ENCODE results near the gene AOPEP.

Gene AOPEP

DNA sequence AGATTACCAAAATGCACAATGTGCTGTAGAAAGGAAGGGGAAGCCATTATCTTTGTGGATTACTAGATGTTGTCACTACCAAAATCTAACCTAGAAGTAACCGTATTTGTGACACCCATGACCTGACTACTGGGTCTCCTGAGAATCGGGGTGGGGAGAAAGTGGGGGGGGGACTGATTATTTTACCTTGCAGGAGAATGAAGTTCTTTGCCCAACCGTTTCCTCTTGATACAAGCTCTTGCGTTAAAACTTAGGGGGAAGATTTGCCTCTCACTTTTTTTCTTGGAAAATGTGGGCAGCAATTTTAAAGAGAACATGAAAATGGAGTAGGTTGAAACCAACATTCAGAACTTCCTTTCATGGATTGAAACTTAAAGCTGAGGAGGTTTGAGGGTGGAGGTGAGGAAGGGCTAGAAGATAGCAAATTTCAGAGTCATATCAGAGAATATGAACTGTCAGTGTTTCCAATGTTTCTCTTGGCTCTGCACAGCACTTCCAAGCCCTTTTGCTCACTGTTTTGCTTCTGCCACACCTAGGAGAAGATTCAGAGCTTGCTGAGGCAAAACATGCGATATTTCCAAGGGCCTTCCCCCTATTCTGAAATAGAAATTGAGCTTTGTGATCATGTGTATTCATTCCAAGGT is 280.8 kb downstream of the AOPEP start:
- Histone ChIP-seq H3K27ac (ENCODE audit: extremely low read depth, low read depth, low read length) (no peak overlapping the region), H3K9me3 (ENCODE audit: control insufficient read depth, insufficient read depth, low read depth, low read length) (no peaks in the 10 kb centered on the region), H3K4me1 (ENCODE audit: control insufficient read depth, insufficient read depth, low read length) (no peaks in the 10 kb centered on the region; the same call in 1 of the 2 replicates), H3K4me3 (ENCODE audit: low read depth, low read length) (no peak overlapping the region), H3K36me3 (ENCODE audit: control insufficient read depth in 2 of 2, insufficient read depth in 1 of 2, low read length in 2 of 2) (peaks cover 0 to 4% of the 10 kb centered on the region in 2 experiments; a peak in 1 of 3 replicates)
- no peak for TF ChIP-seq ZNF292 (tag by site-specific recombination; IDR thresholded peaks at IDR 0.05; ENCODE audit: borderline replicate concordance, low read depth)
- TF ChIP-seq ZNF394 (tag by site-specific recombination; IDR thresholded peaks at IDR 0.05; ENCODE audit: borderline replicate concordance), result no peak
- TF ChIP-seq, protein P1, sequence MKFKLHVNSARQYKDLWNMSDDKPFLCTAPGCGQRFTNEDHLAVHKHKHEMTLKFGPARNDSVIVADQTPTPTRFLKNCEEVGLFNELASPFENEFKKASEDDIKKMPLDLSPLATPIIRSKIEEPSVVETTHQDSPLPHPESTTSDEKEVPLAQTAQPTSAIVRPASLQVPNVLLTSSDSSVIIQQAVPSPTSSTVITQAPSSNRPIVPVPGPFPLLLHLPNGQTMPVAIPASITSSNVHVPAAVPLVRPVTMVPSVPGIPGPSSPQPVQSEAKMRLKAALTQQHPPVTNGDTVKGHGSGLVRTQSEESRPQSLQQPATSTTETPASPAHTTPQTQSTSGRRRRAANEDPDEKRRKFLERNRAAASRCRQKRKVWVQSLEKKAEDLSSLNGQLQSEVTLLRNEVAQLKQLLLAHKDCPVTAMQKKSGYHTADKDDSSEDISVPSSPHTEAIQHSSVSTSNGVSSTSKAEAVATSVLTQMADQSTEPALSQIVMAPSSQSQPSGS (tag by site-specific recombination; IDR thresholded peaks at IDR 0.05; ENCODE audit: low read depth), result no peak
- no peak for TF ChIP-seq GLI2 (tag by site-specific recombination; IDR thresholded peaks at IDR 0.05; ENCODE audit: borderline replicate concordance, low read depth)
- TF ChIP-seq SP7 (tag by site-specific recombination; IDR thresholded peaks at IDR 0.05), result no peak
- TF ChIP-seq, protein P2, sequence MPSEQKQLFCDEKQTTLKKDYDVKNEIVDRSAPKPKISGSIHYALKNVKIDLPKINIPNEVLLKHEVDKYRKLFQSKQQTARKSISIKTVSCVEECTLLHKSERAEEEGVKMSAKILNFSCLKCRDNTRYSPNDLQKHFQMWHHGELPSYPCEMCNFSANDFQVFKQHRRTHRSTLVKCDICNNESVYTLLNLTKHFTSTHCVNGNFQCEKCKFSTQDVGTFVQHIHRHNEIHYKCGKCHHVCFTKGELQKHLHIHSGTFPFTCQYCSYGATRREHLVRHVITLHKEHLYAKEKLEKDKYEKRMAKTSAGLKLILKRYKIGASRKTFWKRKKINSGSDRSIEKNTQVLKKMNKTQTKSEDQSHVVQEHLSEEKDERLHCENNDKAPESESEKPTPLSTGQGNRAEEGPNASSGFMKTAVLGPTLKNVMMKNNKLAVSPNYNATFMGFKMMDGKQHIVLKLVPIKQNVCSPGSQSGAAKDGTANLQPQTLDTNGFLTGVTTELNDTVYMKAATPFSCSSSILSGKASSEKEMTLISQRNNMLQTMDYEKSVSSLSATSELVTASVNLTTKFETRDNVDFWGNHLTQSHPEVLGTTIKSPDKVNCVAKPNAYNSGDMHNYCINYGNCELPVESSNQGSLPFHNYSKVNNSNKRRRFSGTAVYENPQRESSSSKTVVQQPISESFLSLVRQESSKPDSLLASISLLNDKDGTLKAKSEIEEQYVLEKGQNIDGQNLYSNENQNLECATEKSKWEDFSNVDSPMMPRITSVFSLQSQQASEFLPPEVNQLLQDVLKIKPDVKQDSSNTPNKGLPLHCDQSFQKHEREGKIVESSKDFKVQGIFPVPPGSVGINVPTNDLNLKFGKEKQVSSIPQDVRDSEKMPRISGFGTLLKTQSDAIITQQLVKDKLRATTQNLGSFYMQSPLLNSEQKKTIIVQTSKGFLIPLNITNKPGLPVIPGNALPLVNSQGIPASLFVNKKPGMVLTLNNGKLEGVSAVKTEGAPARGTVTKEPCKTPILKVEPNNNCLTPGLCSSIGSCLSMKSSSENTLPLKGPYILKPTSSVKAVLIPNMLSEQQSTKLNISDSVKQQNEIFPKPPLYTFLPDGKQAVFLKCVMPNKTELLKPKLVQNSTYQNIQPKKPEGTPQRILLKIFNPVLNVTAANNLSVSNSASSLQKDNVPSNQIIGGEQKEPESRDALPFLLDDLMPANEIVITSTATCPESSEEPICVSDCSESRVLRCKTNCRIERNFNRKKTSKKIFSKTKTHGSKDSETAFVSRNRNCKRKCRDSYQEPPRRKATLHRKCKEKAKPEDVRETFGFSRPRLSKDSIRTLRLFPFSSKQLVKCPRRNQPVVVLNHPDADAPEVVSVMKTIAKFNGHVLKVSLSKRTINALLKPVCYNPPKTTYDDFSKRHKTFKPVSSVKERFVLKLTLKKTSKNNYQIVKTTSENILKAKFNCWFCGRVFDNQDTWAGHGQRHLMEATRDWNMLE (tag by site-specific recombination; conservative IDR thresholded peaks at IDR 0.05; ENCODE audit: low read depth), result no peak
- no peak for TF ChIP-seq BCL11A (tag by site-specific recombination; IDR thresholded peaks at IDR 0.05; ENCODE audit: low read depth)
- no peak for TF ChIP-seq KLF7 (tag by site-specific recombination; IDR thresholded peaks at IDR 0.05; ENCODE audit: borderline replicate concordance)
- TF ChIP-seq ZNF416 (tag by site-specific recombination; IDR thresholded peaks at IDR 0.05), result no peak
- no peak for TF ChIP-seq ZBTB48 (tag by site-specific recombination; IDR thresholded peaks at IDR 0.05)
- no peak for TF ChIP-seq ZNF211 (tag by site-specific recombination; IDR thresholded peaks at IDR 0.05; ENCODE audit: low read depth)
- no peak for TF ChIP-seq OSR2 (tag by site-specific recombination; IDR thresholded peaks at IDR 0.05)
- no peak for TF ChIP-seq ZNF404 (tag by site-specific recombination; IDR thresholded peaks at IDR 0.05)
- TF ChIP-seq, protein P3, sequence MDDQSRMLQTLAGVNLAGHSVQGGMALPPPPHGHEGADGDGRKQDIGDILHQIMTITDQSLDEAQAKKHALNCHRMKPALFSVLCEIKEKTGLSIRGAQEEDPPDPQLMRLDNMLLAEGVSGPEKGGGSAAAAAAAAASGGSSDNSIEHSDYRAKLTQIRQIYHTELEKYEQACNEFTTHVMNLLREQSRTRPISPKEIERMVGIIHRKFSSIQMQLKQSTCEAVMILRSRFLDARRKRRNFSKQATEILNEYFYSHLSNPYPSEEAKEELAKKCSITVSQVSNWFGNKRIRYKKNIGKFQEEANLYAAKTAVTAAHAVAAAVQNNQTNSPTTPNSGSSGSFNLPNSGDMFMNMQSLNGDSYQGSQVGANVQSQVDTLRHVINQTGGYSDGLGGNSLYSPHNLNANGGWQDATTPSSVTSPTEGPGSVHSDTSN (CRISPR knock-in tag; IDR thresholded peaks at IDR 0.05), result no peak
- TF ChIP-seq ZNF629 (tag by site-specific recombination; IDR thresholded peaks at IDR 0.05), result no peak
- no peak for TF ChIP-seq ZNF324 (tag by site-specific recombination; IDR thresholded peaks at IDR 0.05)
- no peak for TF ChIP-seq ZNF266 (tag by site-specific recombination; IDR thresholded peaks at IDR 0.05; ENCODE audit: low read depth)
- TF ChIP-seq ZNF2 (tag by site-specific recombination; IDR thresholded peaks at IDR 0.05), result no peak
- no peak for TF ChIP-seq ZXDB (tag by site-specific recombination; IDR thresholded peaks at IDR 0.05)
- no peak for TF ChIP-seq ZFP3 (tag by site-specific recombination; IDR thresholded peaks at IDR 0.05; ENCODE audit: low read depth)
- ChIA-PET POLR2A (interaction anchor here (0.7 to 2.2 kb wide), 3 partner anchors 9 to 18 kb away, joined by 5 to 9 read pairs (median 6); no protein-coding TSS in a partner anchor), CTCF (interaction anchor here (0.8 to 1.4 kb wide), 8 partner anchors 11 to 326 kb away, joined by 3 to 6 read pairs (median 4); no protein-coding TSS in a partner anchor)

Data from HEK293 (cell line).